ENCODE data around the gene ASCC3. TPM values are rescaled to one million over a fixed set of nuclear protein-coding genes. Genes with fewer than 3 reads are reported as not detected.

ASCC3 gene
- total RNA-seq, 1 experiment from 2014 or later = 22.5 TPM

- DNase-seq (ENCODE audit: low spot score) = no peak
These were observed 415.3 kb downstream of the ASCC3 start for GRCh38 chr6:100465701-100466409.

- no peak for DNase-seq (ENCODE audit: low spot score)
These were observed 416.0 kb downstream of the ASCC3 start, which contains the start of gene SIM1 for GRCh38 chr6:100464903-100465700. SIM1 (minus strand) TSS chr6:100464921; CDS start chr6:100463468, 1,453 bp downstream.

- no peak for DNase-seq (ENCODE audit: low spot score)
These were observed 416.8 kb downstream of the ASCC3 start for GRCh38 chr6:100464162-100464851.

GRCh38 chr6:100463630-100464161 lies 417.4 kb downstream of the ASCC3 start:
- DNase-seq (ENCODE audit: low spot score) = no peak

GRCh38 chr6:100462706-100463629 lies 418.2 kb downstream of the ASCC3 start:
- DNase-seq (ENCODE audit: low spot score) = no peak

- DNase-seq (ENCODE audit: low spot score) = no peak
These were observed 419.0 kb downstream of the ASCC3 start for GRCh38 chr6:100461917-100462705.

GRCh38 chr6:100461278-100461916 lies 419.7 kb downstream of the ASCC3 start:
- DNase-seq (ENCODE audit: low spot score) = no peak

- DNase-seq (ENCODE audit: low spot score) = no peak
These were observed 420.4 kb downstream of the ASCC3 start for GRCh38 chr6:100460650-100461204.

GRCh38 chr6:100459592-100460184 lies 421.4 kb downstream of the ASCC3 start:
- no peak for DNase-seq (ENCODE audit: low spot score)

GRCh38 chr6:100458841-100459591 lies 422.1 kb downstream of the ASCC3 start:
- DNase-seq (ENCODE audit: low spot score) = no peak
